CD14-positive monocyte (primary cell): ENCODE measurements around the gene TXNRD1. TPM values are rescaled to one million over a fixed set of nuclear protein-coding genes. Genes with fewer than 3 reads are reported as not detected.

Experiments used
- DNase-seq, 3 donors: peaks; one replicate each; pipeline ENCODE4 v3.0.0-alpha.2; 2011 to 2022
- H2AFZ ChIP-seq: 2 replicates; pipeline ENCODE4 v1.6.0; 2012; ENCODE audit warnings: mild to moderate bottlenecking, low read depth, low read length, inconsistent platforms; ENCODE audit not compliant: insufficient read depth, poor library complexity, severe bottlenecking
- H3K27ac ChIP-seq, 2 donors: 1 replicate in 1 of 2; 2 replicates in 1 of 2; pipeline ENCODE4 v1.5.1; 2012 to 2013; ENCODE audit warnings: low read length in 2 of 2, control low read depth in 1 of 2, inconsistent platforms in 1 of 2, low read depth in 1 of 2, mild to moderate bottlenecking in 1 of 2
- H3K27me3 ChIP-seq, 2 donors: one replicate each; pipeline versions ENCODE4 v1.6.0 to v1.6.1; 2011 to 2013; ENCODE audit warnings: low read length in 2 of 2; ENCODE audit not compliant: control insufficient read depth in 2 of 2, insufficient read depth in 2 of 2
- H3K36me3 ChIP-seq, 2 donors: replicated peaks in 1 of 2; 1 replicate in 1 of 2; 2 replicates in 1 of 2; pipeline versions ENCODE4 v1.5.1 to v1.6.1; 2012 to 2013; ENCODE audit warnings: low read length in 2 of 2, control low read depth in 1 of 2, inconsistent platforms in 1 of 2, mild to moderate bottlenecking in 1 of 2; ENCODE audit not compliant: insufficient read depth in 2 of 2, control insufficient read depth in 1 of 2
- H3K4me1 ChIP-seq, 2 donors: 1 replicate in 1 of 2; 2 replicates in 1 of 2; pipeline versions ENCODE4 v1.5.1 to v1.6.1; 2012 to 2013; ENCODE audit warnings: low read length in 2 of 2, control low read depth in 1 of 2, inconsistent platforms in 1 of 2, mild to moderate bottlenecking in 1 of 2, moderate library complexity in 1 of 2; ENCODE audit not compliant: insufficient read depth in 2 of 2, control insufficient read depth in 1 of 2
- H3K4me2 ChIP-seq: replicated peaks from 2 replicates; pipeline ENCODE3; 2012; ENCODE audit warnings: low read length, moderate library complexity, mild to moderate bottlenecking; ENCODE audit not compliant: poor library complexity, severe bottlenecking; ENCODE audit errors: extremely low read depth
- H3K4me3 ChIP-seq, 3 experiments: fragments of 200-600 bp in 1 of 3; sonication (generic) in 1 of 3; replicated peaks in 1 of 3; 1 replicate in 2 of 3; 2 replicates in 1 of 3; pipeline ENCODE4 v1.5.1; 2011 to 2013; ENCODE audit warnings: low read length in 3 of 3, mild to moderate bottlenecking in 3 of 3, control low read depth in 2 of 3, low read depth in 2 of 3, inconsistent platforms in 1 of 3, moderate library complexity in 1 of 3
- H3K79me2 ChIP-seq: 2 replicates; pipeline ENCODE4 v1.6.0; 2012; ENCODE audit warnings: mild to moderate bottlenecking, control low read depth, inconsistent platforms, low read length, moderate library complexity; ENCODE audit not compliant: insufficient read depth
- H3K9ac ChIP-seq: 2 replicates; pipeline ENCODE4 v1.6.0; 2017; ENCODE audit warnings: low read length, mild to moderate bottlenecking; ENCODE audit not compliant: insufficient read depth, poor library complexity, severe bottlenecking
- H3K9me3 ChIP-seq, 2 donors: replicated peaks in 1 of 2; 1 replicate in 1 of 2; 2 replicates in 1 of 2; pipeline versions ENCODE4 v1.5.1 to v1.6.1; 2012 to 2013; ENCODE audit warnings: low read length in 2 of 2, control low read depth in 1 of 2; ENCODE audit not compliant: control insufficient read depth in 1 of 2, insufficient read depth in 1 of 2
- H4K20me1 ChIP-seq: 2 replicates; pipeline ENCODE4 v1.6.0; 2012; ENCODE audit warnings: mild to moderate bottlenecking, low read length, control low read depth, moderate library complexity; ENCODE audit not compliant: insufficient read depth
- H3K27ac Mint-ChIP-seq, 7 donors: one replicate each; pipeline ENCODE4 v1.8.0; 2020; ENCODE audit warnings: mild to moderate bottlenecking in 7 of 7, mixed read lengths in 7 of 7, moderate library complexity in 6 of 7, inconsistent platforms in 2 of 7
- H3K27me3 Mint-ChIP-seq, 3 donors: one replicate each; pipeline ENCODE4 v1.8.0; 2021 to 2022; ENCODE audit warnings: low read depth in 3 of 3, mild to moderate bottlenecking in 3 of 3, mixed read lengths in 3 of 3, moderate library complexity in 3 of 3, inconsistent platforms in 1 of 3
- H3K36me3 Mint-ChIP-seq, 2 donors: one replicate each; pipeline ENCODE4 v1.8.0; 2020; ENCODE audit warnings: mixed read lengths in 2 of 2, inconsistent platforms in 1 of 2, mild to moderate bottlenecking in 1 of 2
- H3K4me1 Mint-ChIP-seq: one replicate; pipeline ENCODE4 v1.8.0; 2020; ENCODE audit warnings: mild to moderate bottlenecking, mixed read lengths
- H3K4me3 Mint-ChIP-seq, 2 donors: one replicate each; pipeline ENCODE4 v1.8.0; 2020; ENCODE audit warnings: mild to moderate bottlenecking in 2 of 2, mixed read lengths in 2 of 2, moderate library complexity in 1 of 2
- H3K9me3 Mint-ChIP-seq, 7 donors: one replicate each; pipeline ENCODE4 v1.8.0; 2020 to 2022; ENCODE audit warnings: mixed read lengths in 7 of 7, mild to moderate bottlenecking in 6 of 7, moderate library complexity in 6 of 7, inconsistent platforms in 2 of 7
- CTCF ChIP-seq: fragments of 200-600 bp; IDR thresholded peaks from one replicate; pipeline ENCODE4 v1.8.0; 2022; ENCODE audit warnings: antibody characterized with exemption, mild to moderate bottlenecking
- WGBS: methylation state at CpG from one replicate; pipeline ENCODE4 v1.1.5; 2013; ENCODE audit warnings: missing lambda C conversion rate; ENCODE audit not compliant: insufficient coverage; 5-methylcytosine and 5-hydroxymethylcytosine counted together
- intact Hi-C, 2 donors: fragments of 100-400 bp; cut with micrococcal nuclease; formaldehyde crosslinking; loops; one replicate each; pipeline versions ENCODE4 v1.15.0 to v1.15.1; 2023
- polyA plus RNA-seq, 3 donors: library from polyadenylated mRNA; depleted of rRNA in 1 of 3; unstranded in 2 of 3; stranded (reverse) in 1 of 3; fragments of 300-500 nt in 2 of 3; fragments of >200 nt in 1 of 3; fragmentation: Illumina TruSeq in 2 of 3; gene quantifications; 1 replicate in 2 of 3; 2 replicates in 1 of 3; pipeline ENCODE4 v1.2.3, GENCODE V29; 2012 to 2021

TXNRD1 gene
- polyA plus RNA-seq, 3 donors = 26.9 to 46.1 (median 29.2) TPM

- Histone ChIP-seq H3K4me2 (no peak overlapping the region), H3K27me3 (no peaks in the 10 kb centered on the region), H4K20me1 (no peaks in the 10 kb centered on the region), H3K36me3 (no peaks in the 10 kb centered on the region), H3K9ac (no peak overlapping the region), H3K4me3 (no peak overlapping the region), H3K4me1 (peaks cover 0 to 8% of the 10 kb centered on the region in 2 donors), H3K79me2 (no peaks in the 10 kb centered on the region), H3K9me3 (no peaks in the 10 kb centered on the region), H3K27ac (no peak overlapping the region), H2AFZ (no peak overlapping the region)
- no peak overlapping the region for H3K27ac Mint-ChIP-seq
- H3K4me3 Mint-ChIP-seq = no peak overlapping the region
- intact Hi-C loops = no loop called here
- no peaks in the 10 kb centered on the region for H3K36me3 Mint-ChIP-seq
- H3K9me3 Mint-ChIP-seq = peaks cover 0 to 5% (median 0%) of the 10 kb centered on the region in 7 donors
- H3K4me1 Mint-ChIP-seq = peaks cover 10% of the 10 kb centered on the region
- TF ChIP-seq CTCF = no peak
- H3K27me3 Mint-ChIP-seq = no peaks in the 10 kb centered on the region
- no peak for DNase-seq
- 91% methylated on average over 7 of the region's 11 CpGs for WGBS
Measured at GRCh38 chr12:104272938-104273337, 57.4 kb downstream of the TXNRD1 start.

- intact Hi-C loops = no loop called here
- Histone ChIP-seq H3K4me1 (peaks cover 0 to 8% of the 10 kb centered on the region in 2 donors), H3K9me3 (no peaks in the 10 kb centered on the region), H3K36me3 (no peaks in the 10 kb centered on the region), H3K4me2 (no peak overlapping the region), H3K27ac (no peak overlapping the region), H3K79me2 (no peaks in the 10 kb centered on the region), H4K20me1 (no peaks in the 10 kb centered on the region), H2AFZ (no peak overlapping the region), H3K4me3 (no peak overlapping the region), H3K9ac (no peak overlapping the region), H3K27me3 (no peaks in the 10 kb centered on the region)
- H3K27me3 Mint-ChIP-seq = no peaks in the 10 kb centered on the region
- peaks cover 0 to 5% (median 0%) of the 10 kb centered on the region in 7 donors for H3K9me3 Mint-ChIP-seq
- H3K36me3 Mint-ChIP-seq = no peaks in the 10 kb centered on the region
- no peak for TF ChIP-seq CTCF
- no CpG with 5 or more reads among the region's 11 CpGs for WGBS
- DNase-seq = no peak
- H3K4me1 Mint-ChIP-seq = peaks cover 10% of the 10 kb centered on the region
- no peak overlapping the region for H3K27ac Mint-ChIP-seq
- no peak overlapping the region for H3K4me3 Mint-ChIP-seq
Measured at GRCh38 chr12:104273503-104273902, 57.9 kb downstream of the TXNRD1 start.
